Epithelial cell of esophagus (primary cell): ENCODE results near the gene RAB40B.

Experiments
- DNase-seq: peaks from one replicate; pipeline ENCODE4 v3.0.0; 2010; ENCODE audit warnings: low read depth
- H3K4me3 ChIP-seq: 2 replicates; pipeline ENCODE4 v1.5.1; 2011; ENCODE audit warnings: mild to moderate bottlenecking, low read length, control low read depth
- TF ChIP-seq, protein P1 (sequence below): IDR thresholded peaks from 2 replicates; pipeline ENCODE4 v1.5.1; 2011; ENCODE audit warnings: low read depth, mild to moderate bottlenecking, low read length, control low read depth, inconsistent platforms; ENCODE audit not compliant: insufficient read depth; ENCODE audit errors: missing control alignments

RAB40B gene

DNA sequence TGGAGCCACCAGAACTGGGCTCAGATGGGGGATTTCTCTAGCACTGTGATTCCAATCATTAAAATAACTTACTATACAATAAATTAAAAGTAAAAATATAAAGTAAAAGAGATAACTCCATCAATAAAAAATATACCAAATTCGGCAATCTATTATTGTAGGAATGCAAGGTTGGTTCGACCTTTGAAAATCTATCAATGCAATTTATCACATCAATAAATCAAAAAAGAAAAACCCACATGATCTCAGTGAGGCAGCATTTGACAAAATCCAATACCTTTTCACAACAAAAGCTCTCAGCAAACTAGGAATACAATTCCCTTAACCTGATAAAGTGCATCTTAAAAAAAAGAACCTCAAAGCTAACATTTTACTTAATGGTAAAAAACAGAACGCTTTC lies 17.0 kb downstream of the RAB40B start:
- DNase-seq = no peak
- TF ChIP-seq, protein P1, sequence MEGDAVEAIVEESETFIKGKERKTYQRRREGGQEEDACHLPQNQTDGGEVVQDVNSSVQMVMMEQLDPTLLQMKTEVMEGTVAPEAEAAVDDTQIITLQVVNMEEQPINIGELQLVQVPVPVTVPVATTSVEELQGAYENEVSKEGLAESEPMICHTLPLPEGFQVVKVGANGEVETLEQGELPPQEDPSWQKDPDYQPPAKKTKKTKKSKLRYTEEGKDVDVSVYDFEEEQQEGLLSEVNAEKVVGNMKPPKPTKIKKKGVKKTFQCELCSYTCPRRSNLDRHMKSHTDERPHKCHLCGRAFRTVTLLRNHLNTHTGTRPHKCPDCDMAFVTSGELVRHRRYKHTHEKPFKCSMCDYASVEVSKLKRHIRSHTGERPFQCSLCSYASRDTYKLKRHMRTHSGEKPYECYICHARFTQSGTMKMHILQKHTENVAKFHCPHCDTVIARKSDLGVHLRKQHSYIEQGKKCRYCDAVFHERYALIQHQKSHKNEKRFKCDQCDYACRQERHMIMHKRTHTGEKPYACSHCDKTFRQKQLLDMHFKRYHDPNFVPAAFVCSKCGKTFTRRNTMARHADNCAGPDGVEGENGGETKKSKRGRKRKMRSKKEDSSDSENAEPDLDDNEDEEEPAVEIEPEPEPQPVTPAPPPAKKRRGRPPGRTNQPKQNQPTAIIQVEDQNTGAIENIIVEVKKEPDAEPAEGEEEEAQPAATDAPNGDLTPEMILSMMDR = no peak

DNA sequence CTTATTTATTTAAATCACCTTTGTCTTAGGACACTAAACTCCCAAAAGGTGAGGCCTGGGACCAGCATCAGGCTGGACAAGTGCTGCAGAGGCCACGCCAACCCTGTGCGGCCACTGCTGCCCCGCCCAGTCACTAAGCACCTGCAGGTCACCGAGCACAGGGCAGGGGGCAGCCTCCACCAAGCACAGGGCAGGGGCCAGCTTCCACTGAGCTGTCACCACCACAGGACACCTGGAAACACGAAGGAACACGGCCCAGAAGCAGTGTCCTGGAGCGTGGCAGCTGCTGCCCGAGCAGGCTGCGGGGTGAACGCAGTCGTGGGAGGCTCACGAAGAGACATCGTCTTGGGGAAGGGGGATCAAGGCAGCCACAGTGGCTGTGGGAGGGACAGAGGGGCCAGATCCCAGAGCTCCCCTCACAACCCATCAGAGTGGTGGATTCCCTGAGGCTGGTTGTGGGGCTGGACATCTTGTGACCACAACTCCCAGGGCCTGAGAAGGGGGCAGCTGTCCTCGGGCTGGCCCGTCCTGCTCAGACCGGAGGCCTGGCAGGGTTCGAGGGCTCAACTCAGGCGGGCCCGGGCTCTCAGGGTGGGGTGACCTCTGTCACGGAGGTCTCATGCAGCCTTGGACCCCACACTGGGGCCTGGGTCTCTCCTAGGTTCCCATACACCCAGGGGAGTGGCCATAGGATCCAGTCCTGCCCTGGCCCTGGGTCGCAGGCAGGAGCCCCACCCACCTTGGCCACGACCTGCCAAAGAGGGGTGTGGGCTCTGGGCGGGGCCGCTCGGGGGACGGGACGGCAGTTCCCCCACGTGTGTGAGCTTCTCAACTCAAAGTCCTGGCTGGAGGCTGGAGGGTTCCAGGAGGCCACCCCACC lies 18.7 kb downstream of the RAB40B start:
- no peak for DNase-seq
- no peak overlapping the region for H3K4me3 ChIP-seq
- TF ChIP-seq, protein P1 = no peak

More for the DNA sequence above, 17.0 kb downstream of the RAB40B start:
- H3K4me3 ChIP-seq = no peak overlapping the region

DNA sequence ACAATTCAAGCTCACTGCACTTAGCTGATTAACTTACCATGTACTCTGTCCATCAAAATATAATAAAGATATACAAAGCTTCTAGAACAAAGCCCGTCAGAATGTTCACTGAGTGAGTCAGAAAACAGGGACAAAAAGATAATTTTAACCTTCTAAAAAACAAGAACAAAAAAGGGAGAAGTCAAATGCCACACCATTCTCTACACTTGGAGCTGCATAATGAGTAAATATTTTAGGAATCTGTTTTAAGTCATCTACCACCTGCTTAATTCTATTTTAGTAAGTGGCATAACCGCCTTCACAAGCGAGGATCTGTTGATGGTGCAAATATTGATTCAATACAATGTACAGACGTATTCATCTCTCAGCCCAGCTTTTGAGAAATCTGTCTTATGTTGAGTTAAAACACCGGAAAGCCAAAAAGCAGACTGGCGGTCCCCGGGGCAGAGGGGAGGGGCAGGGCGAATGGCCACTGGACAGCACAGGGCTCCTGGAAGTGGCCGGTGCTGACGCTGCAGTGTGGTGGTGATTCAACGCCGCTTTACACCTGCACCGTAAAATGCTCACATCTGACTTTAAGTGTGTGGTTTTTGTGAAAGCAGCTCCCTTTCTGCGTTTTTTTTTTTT lies 20.1 kb downstream of the RAB40B start:
- no peak overlapping the region for H3K4me3 ChIP-seq
- TF ChIP-seq, protein P1 = no peak
- no peak for DNase-seq

DNA sequence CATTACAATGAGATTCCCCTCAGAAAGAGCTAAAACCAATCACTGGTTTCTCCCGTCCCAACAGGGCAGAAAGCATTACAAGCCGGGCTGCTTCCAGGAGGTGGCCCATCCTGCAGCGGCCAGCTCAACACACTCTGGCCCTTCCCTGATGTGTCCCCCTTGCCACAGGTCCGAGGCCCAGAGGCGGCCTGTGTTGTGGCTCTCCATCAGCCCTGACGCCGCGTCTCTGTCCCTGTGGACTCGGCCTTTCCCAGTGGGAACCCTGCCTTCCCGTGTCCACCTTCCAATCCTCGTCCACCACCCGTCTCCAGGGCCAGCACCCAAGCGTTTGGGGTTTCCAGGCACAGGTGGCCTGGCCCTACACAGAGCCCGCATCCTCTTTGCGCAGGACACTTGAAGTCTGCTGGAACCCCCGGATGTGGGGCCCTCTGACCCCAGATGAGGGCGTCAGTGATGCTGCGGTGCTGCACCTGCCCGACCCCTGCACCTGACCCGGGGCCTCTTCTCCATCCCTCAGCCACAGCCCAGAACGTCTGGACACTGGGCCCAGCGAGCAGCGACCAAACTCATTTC lies 21.1 kb downstream of the RAB40B start:
- DNase-seq = no peak
- TF ChIP-seq, protein P1 = no peak
- no peak overlapping the region for H3K4me3 ChIP-seq

DNA sequence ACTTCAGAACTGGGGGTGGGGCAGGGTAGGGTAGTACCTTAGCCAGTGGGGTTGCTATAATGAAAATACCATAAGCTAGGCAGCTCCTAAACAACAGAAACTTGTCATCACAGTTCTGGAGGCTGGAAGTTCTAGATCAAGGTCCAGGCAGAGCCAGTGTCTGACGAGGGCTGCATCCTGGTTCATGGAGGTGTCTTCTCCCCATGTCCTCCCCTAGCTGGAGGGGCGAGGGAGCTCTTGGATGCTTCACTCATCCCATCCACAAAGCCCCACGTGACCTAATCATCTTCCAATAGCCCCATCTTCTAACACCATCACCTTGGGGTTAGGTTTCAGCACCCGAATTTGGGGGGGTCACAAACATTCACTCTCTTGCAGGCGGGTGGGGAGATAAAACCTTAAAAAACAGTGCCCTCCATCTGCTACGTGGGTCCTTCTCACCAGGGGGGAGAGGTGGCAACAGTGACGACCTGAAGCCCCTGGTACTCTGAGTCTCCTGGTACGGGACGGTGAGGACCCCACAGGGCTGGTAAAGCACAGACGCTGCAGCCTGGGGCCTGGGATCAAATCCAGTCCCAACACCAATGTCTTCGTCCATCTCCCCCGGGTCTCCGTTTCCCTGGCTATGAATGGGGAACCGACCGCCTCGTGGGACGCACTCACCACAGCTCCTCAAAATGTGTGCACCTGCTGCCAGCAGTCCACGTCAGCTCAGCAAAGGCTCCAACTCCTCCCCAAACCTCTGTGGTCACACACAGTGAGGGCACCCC lies 22.8 kb downstream of the RAB40B start:
- TF ChIP-seq, protein P1 = no peak
- no peak for DNase-seq
- H3K4me3 ChIP-seq = no peak overlapping the region

DNA sequence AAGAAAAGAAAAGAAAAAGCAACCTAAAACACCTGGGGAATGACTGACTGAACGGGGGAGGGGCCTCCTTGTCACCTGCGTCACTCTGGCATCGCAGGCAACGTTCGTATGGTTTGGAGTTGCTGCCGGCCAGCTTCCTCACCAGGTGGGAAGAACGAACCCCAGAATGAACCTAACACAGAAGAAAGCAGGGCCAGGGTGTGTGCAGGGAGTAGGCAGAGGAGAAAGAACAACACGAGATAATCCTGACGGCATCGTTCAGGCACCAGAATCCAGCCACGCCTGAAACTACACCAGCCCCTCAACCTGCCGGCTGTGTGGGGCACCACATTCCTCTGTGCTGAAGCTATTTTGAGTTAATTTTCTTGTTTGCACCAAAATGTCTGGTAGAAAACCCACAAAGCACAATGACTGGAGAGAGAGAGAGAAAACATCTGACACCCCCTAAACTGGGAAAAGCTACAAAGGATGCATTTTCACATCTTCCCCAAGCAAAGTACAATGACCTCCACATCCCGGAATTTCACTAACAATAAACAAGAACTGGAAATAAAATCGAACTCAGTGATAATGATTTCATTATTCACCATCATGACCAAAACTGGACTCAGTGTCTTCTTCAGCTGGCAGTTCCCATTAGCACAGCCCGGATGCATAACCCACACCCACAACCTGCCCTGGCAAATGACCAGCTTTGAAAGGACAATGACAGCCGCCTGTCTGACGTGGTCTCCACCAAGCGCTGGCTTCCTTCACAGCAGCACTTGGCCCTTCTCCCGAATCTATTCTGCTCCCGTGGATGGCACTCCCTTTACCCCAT lies 23.6 kb downstream of the RAB40B start:
- H3K4me3 ChIP-seq = no peak overlapping the region
- TF ChIP-seq, protein P1 = no peak
- no peak for DNase-seq
